Ovary (tissue), 3 donors: Measurements from ENCODE around the gene SEC62.

ENCODE experiments used
- CTCF ChIP-seq, 3 donors: fragments of 450-650 bp in 2 of 3; fragments of 200-600 bp in 1 of 3; IDR thresholded peaks; one replicate each; pipeline versions ENCODE4 v1.5.1 to v1.8.0; 2016 to 2022; ENCODE audit warnings: antibody characterized with exemption in 3 of 3, mild to moderate bottlenecking in 1 of 3
- EP300 ChIP-seq: sonication (generic); formaldehyde crosslinking; IDR thresholded peaks from one replicate; pipeline ENCODE4 v1.6.1; 2017; ENCODE audit warnings: antibody characterized with exemption
- POLR2A ChIP-seq: fragments of 450-650 bp; IDR thresholded peaks from one replicate; pipeline ENCODE4 v1.6.1; 2017; ENCODE audit warnings: antibody characterized with exemption, mild to moderate bottlenecking, moderate library complexity
- donor health status: DM: no; HTN: no; CAD: no.

- TF ChIP-seq EP300 (no peak), POLR2A (no peak), CTCF (IDR thresholded peaks at IDR 0.05) (no peak)
Measured at GRCh38 chr3:170010498-170010897, 43.9 kb downstream of the SEC62 start.
